Upper lobe of right lung (tissue), 1 donor: ENCODE results near the gene CDKAL1. TPM values are rescaled to one million over a fixed set of nuclear protein-coding genes. Genes with fewer than 3 reads are reported as not detected.

Experiments used
- ATAC-seq: fragments of 200-7000 bp; cut with Tn5 transposase; one replicate; pipeline ENCODE4 v1.9.1; 2020; ENCODE audit warnings: mild to moderate bottlenecking, moderate library complexity
- DNase-seq: peaks from one replicate; pipeline ENCODE4 v3.0.0-alpha.2; 2020
- H3K27ac ChIP-seq: fragments of 200-600 bp; one replicate; pipeline ENCODE4 v1.8.0; 2022
- H3K27me3 ChIP-seq: fragments of 200-600 bp; one replicate; pipeline ENCODE4 v1.8.0; 2022; ENCODE audit warnings: mild to moderate bottlenecking
- H3K36me3 ChIP-seq: fragments of 200-600 bp; one replicate; pipeline ENCODE4 v1.8.0; 2022
- H3K4me1 ChIP-seq: fragments of 200-600 bp; one replicate; pipeline ENCODE4 v1.8.0; 2022
- H3K4me3 ChIP-seq: fragments of 200-600 bp; one replicate; pipeline ENCODE4 v1.8.0; 2022; ENCODE audit warnings: mild to moderate bottlenecking
- H3K9me3 ChIP-seq: fragments of 200-600 bp; one replicate; pipeline ENCODE4 v1.8.0; 2022
- CTCF ChIP-seq: fragments of 200-600 bp; IDR thresholded peaks from one replicate; pipeline ENCODE4 v1.8.0; 2022; ENCODE audit warnings: antibody characterized with exemption
- intact Hi-C: fragments of 100-400 bp; cut with DNase I; formaldehyde crosslinking; loops from one replicate; pipeline ENCODE4 v1.11.0; 2022
- total RNA-seq: library from RNA; stranded (reverse); fragmentation: NEBNext Ultra II Directional; extraction: Animal tissue kit (Norgen Biotek cat#: 25700); gene quantifications from one replicate; pipeline ENCODE4 v1.2.1, GENCODE V29; 2021
- donor health status: DM: no; HTN: yes; CAD: no; lungs with severe emphysema.

The CDKAL1 gene
- total RNA-seq, 1 donor from 2014 or later: 16.0 TPM

- no peak for DNase-seq
- H3K27me3 ChIP-seq: no peaks in the 10 kb centered on the region
Observed at GRCh38 chr6:21033575-21034026, 499.3 kb downstream of the CDKAL1 start.

DNA sequence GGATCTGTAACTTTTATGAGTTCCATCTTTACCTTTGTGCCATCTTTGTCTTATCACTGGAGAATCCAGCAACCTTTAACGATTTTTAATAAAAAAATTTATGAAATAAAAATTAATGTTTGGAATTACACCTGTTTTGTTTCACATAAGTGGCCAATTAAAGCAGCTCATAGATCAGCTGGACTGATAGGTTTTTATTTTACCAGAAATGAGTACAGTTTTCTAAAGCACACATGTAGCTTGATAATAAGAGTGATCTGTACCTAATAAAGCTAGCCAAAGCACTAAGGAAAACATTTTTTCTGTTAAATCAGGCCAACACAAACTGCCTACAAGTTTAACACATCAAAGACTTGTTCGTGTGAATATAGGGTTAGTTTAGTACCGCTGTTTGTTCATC is 500.1 kb downstream of the CDKAL1 start:
- ATAC-seq: no peak
- H3K27me3 ChIP-seq: no peaks in the 10 kb centered on the region
- no peak for TF ChIP-seq CTCF
- H3K9me3 ChIP-seq: no peaks in the 10 kb centered on the region
- no peak overlapping the region for H3K4me3 ChIP-seq
- DNase-seq: no peak
- no peak overlapping the region for H3K27ac ChIP-seq
- H3K4me1 ChIP-seq: no peaks in the 10 kb centered on the region
- intact Hi-C loops: no loop called here
- H3K36me3 ChIP-seq: no peaks in the 10 kb centered on the region

More at GRCh38 chr6:21033575-21034026, 499.3 kb downstream of the CDKAL1 start:
- no peak for TF ChIP-seq CTCF
- Histone ChIP-seq H3K36me3 (no peaks in the 10 kb centered on the region), H3K9me3 (no peaks in the 10 kb centered on the region), H3K4me3 (no peak overlapping the region), H3K27ac (no peak overlapping the region), H3K4me1 (no peaks in the 10 kb centered on the region)
- ATAC-seq: no peak
- intact Hi-C loops: no loop called here

- Histone ChIP-seq H3K27me3 (no peaks in the 10 kb centered on the region), H3K27ac (no peak overlapping the region), H3K4me3 (no peak overlapping the region), H3K9me3 (no peaks in the 10 kb centered on the region), H3K36me3 (no peaks in the 10 kb centered on the region), H3K4me1 (no peaks in the 10 kb centered on the region)
- no peak for ATAC-seq
- no peak for DNase-seq
- no peak for TF ChIP-seq CTCF
- intact Hi-C loops: no loop called here
Observed at GRCh38 chr6:21037453-21037852, 503.2 kb downstream of the CDKAL1 start.

DNA sequence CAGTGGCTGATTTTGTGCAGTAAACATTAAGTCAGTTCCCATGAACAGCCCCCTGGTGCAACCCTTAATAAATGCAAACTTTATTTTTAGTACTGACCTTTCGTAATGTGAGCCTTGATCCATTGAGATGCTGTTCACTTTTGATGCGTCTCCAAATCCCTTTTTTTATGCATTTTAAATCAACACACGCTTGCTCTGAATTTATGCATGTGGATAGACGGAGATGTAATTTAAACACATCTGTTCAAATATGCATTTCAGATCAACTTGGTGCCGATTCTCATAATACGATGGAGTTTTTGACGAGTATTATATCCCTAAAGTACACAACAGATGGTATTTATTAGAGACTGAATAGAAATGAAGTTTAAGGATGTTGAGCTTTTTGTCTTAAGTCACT is 505.7 kb downstream of the CDKAL1 start:
- TF ChIP-seq CTCF: no peak
- Histone ChIP-seq H3K36me3 (no peaks in the 10 kb centered on the region), H3K9me3 (no peaks in the 10 kb centered on the region), H3K27me3 (no peaks in the 10 kb centered on the region), H3K27ac (no peak overlapping the region), H3K4me1 (no peaks in the 10 kb centered on the region), H3K4me3 (no peak overlapping the region)
- DNase-seq (no peak), ATAC-seq (no peak)
- intact Hi-C loops: no loop called here

GRCh38 chr6:21045135-21045700 is 511.0 kb downstream of the CDKAL1 start:
- H3K4me3 ChIP-seq: no peak overlapping the region
- H3K4me1 ChIP-seq: no peaks in the 10 kb centered on the region
- H3K27me3 ChIP-seq: no peaks in the 10 kb centered on the region
- DNase-seq: no peak
- TF ChIP-seq CTCF: no peak
- ATAC-seq: no peak
- intact Hi-C loops: no loop called here
- no peak overlapping the region for H3K27ac ChIP-seq
- no peaks in the 10 kb centered on the region for H3K36me3 ChIP-seq
- H3K9me3 ChIP-seq: no peaks in the 10 kb centered on the region

- no peaks in the 10 kb centered on the region for H3K9me3 ChIP-seq
- no peaks in the 10 kb centered on the region for H3K4me1 ChIP-seq
- no peak for DNase-seq
- TF ChIP-seq CTCF: no peak
- H3K36me3 ChIP-seq: no peaks in the 10 kb centered on the region
- no peak overlapping the region for H3K4me3 ChIP-seq
- ATAC-seq: peak; percentile 52
- intact Hi-C loops: no loop called here
- H3K27ac ChIP-seq: no peak overlapping the region
- H3K27me3 ChIP-seq: no peaks in the 10 kb centered on the region
Observed at GRCh38 chr6:21046276-21046675, 512.0 kb downstream of the CDKAL1 start.
